ENCODE measurements around the gene C1orf105. TPM values are rescaled to one million over a fixed set of nuclear protein-coding genes. Genes with fewer than 3 reads are reported as not detected.

Gene C1orf105
- total and polyA plus RNA-seq, 2 donors from 2014 or later = not detected

DNA sequence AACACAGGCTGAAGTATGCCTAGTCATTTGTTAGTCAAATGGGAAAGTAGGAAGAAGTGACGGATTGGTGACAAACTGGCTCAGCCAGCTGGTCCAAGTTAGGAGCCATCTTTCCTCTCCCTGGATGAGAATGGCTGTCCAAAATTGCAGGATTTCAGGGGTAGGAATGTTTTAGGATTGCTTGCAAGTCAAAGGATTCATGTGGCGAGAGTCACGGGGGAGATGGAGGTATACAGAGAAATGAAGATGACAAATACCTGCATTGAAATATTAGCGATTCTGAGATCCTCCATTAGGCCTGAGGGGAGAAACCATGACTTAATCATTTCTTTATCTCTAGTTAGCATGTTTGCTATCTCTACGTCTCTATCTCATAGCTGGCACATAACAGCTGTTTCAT lies 65.1 kb downstream of the C1orf105 start:
- Histone ChIP-seq H3K4me1 (ENCODE audit: control insufficient read depth in 2 of 3, insufficient read depth in 2 of 3, low read depth in 1 of 3, low read length in 3 of 3) (no peaks in the 10 kb centered on the region), H3K27ac (ENCODE audit: low read depth in 2 of 2, low read length in 2 of 2) (no peak overlapping the region), H3K36me3 (ENCODE audit: control insufficient read depth in 2 of 3, insufficient read depth in 3 of 3, low read length in 3 of 3) (no peaks in the 10 kb centered on the region), H3K27me3 (ENCODE audit: control insufficient read depth, insufficient read depth, low read length) (no peaks in the 10 kb centered on the region), H3K4me3 (ENCODE audit: low read length in 3 of 3) (no peak overlapping the region), H3K9ac (ENCODE audit: low read length in 3 of 3) (no peak overlapping the region), H3K9me3 (ENCODE audit: control insufficient read depth in 2 of 3, insufficient read depth in 1 of 3, low read length in 3 of 3) (no peaks in the 10 kb centered on the region)
- intact Hi-C loops (cut with DNase I) = no loop called here
- DNase-seq = no peak
- TF ChIP-seq, protein P1, sequence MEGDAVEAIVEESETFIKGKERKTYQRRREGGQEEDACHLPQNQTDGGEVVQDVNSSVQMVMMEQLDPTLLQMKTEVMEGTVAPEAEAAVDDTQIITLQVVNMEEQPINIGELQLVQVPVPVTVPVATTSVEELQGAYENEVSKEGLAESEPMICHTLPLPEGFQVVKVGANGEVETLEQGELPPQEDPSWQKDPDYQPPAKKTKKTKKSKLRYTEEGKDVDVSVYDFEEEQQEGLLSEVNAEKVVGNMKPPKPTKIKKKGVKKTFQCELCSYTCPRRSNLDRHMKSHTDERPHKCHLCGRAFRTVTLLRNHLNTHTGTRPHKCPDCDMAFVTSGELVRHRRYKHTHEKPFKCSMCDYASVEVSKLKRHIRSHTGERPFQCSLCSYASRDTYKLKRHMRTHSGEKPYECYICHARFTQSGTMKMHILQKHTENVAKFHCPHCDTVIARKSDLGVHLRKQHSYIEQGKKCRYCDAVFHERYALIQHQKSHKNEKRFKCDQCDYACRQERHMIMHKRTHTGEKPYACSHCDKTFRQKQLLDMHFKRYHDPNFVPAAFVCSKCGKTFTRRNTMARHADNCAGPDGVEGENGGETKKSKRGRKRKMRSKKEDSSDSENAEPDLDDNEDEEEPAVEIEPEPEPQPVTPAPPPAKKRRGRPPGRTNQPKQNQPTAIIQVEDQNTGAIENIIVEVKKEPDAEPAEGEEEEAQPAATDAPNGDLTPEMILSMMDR (IDR thresholded peaks at IDR 0.05; ENCODE audit: borderline replicate concordance, extremely low read depth, insufficient read depth) = no peak
- FAIRE-seq = no peak

DNA sequence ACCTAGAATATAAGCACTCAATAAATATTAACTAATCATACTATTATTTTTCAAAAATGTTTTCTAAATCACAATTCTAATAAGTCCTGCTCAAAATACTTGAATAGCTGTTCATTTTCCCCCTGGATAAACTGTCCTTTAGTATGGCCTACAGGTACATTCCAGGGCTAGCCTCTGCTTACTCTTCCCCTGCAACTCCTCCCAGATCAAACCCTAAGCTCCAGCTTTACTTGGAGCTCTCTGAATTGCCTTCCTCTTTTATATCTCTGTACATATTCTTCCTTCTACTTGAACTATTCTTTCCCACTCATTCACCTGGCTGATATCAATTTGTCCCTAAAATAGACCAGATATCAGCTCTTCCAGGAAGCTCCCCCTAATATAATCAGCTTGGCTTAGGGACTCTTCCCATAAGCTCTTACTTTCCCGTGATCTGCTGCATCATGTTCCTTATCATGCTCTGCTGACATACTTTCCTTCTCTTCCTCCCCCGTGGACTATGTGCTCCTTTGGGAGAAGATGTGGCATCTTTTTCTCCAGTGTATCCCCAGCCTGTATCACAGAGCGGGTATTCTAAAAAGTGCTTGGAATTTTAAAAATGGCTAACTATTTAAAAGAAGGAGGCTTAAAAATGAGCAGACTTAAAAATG lies 66.4 kb downstream of the C1orf105 start:
- TF ChIP-seq, protein P1 (IDR thresholded peaks at IDR 0.05; ENCODE audit: borderline replicate concordance, extremely low read depth, insufficient read depth) = no peak
- no peak overlapping the region for H3K27ac ChIP-seq (ENCODE audit: low read depth in 2 of 2, low read length in 2 of 2)
- no peak for FAIRE-seq

DNA sequence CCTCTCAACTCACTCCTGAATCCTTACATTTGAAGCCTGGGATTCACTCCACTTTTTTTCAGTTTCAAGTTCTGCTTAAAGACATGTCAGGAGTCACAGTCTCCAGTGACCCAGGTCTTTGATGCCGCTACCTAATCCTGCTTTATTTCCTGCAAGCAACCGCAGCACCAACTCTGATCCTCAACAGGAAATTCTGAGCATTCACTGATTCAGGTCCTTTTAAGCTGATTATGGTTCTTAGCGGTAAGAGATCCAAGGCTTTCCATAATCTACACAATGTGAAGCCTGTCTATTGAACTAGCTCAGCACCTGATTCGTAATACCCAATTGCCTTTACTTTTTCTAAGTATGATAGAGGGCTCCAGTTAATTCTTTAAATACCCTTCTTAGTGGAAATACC lies 67.1 kb downstream of the C1orf105 start:
- Histone ChIP-seq H3K9ac (ENCODE audit: low read length in 3 of 3) (no peak overlapping the region), H3K4me3 (ENCODE audit: low read length in 3 of 3) (no peak overlapping the region), H3K27ac (ENCODE audit: low read depth in 2 of 2, low read length in 2 of 2) (no peak overlapping the region), H3K9me3 (ENCODE audit: control insufficient read depth in 2 of 3, insufficient read depth in 1 of 3, low read length in 3 of 3) (no peaks in the 10 kb centered on the region), H3K27me3 (ENCODE audit: control insufficient read depth, insufficient read depth, low read length) (no peaks in the 10 kb centered on the region), H3K36me3 (ENCODE audit: control insufficient read depth in 2 of 3, insufficient read depth in 3 of 3, low read length in 3 of 3) (no peaks in the 10 kb centered on the region), H3K4me1 (ENCODE audit: control insufficient read depth in 2 of 3, insufficient read depth in 2 of 3, low read depth in 1 of 3, low read length in 3 of 3) (no peaks in the 10 kb centered on the region)
- FAIRE-seq (no peak), DNase-seq (peak in 1 of 5 donors; percentile 27)
- intact Hi-C loops (cut with DNase I) = no loop called here
- TF ChIP-seq, protein P1 (IDR thresholded peaks at IDR 0.05; ENCODE audit: borderline replicate concordance, extremely low read depth, insufficient read depth) = no peak

More for the DNA sequence above, 66.4 kb downstream of the C1orf105 start:
- Histone ChIP-seq H3K9ac (ENCODE audit: low read length in 3 of 3) (no peak overlapping the region), H3K27me3 (ENCODE audit: control insufficient read depth, insufficient read depth, low read length) (no peaks in the 10 kb centered on the region), H3K9me3 (ENCODE audit: control insufficient read depth in 2 of 3, insufficient read depth in 1 of 3, low read length in 3 of 3) (no peaks in the 10 kb centered on the region), H3K4me1 (ENCODE audit: control insufficient read depth in 2 of 3, insufficient read depth in 2 of 3, low read depth in 1 of 3, low read length in 3 of 3) (no peaks in the 10 kb centered on the region), H3K4me3 (ENCODE audit: low read length in 3 of 3) (no peak overlapping the region), H3K36me3 (ENCODE audit: control insufficient read depth in 2 of 3, insufficient read depth in 3 of 3, low read length in 3 of 3) (no peaks in the 10 kb centered on the region)
- no peak for DNase-seq
- intact Hi-C loops (cut with DNase I) = no loop called here

DNA sequence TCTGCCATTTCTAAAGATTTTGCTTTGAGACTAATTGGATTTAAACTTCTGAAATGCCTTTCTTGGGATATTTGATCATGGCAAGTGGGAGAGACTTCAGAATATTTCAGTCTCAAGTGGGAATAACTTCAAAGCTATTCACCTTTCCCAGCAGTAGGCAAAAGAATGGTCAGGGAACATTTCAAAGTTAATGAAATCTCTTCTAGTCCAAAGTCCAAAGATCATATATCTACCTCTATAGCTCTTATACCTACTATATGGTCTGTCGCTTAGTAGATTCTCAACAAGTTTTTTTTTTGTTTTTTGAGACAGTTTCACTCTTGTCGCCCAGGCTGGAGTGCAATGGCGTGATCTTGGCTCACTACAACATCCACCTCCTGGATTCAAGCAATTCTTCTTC lies 67.9 kb downstream of the C1orf105 start:
- FAIRE-seq (no peak), DNase-seq (no peak)
- Histone ChIP-seq H3K27me3 (ENCODE audit: control insufficient read depth, insufficient read depth, low read length) (no peaks in the 10 kb centered on the region), H3K9ac (ENCODE audit: low read length in 3 of 3) (no peak overlapping the region), H3K4me3 (ENCODE audit: low read length in 3 of 3) (no peak overlapping the region), H3K27ac (ENCODE audit: low read depth in 2 of 2, low read length in 2 of 2) (no peak overlapping the region), H3K9me3 (ENCODE audit: control insufficient read depth in 2 of 3, insufficient read depth in 1 of 3, low read length in 3 of 3) (no peaks in the 10 kb centered on the region), H3K4me1 (ENCODE audit: control insufficient read depth in 2 of 3, insufficient read depth in 2 of 3, low read depth in 1 of 3, low read length in 3 of 3) (no peaks in the 10 kb centered on the region), H3K36me3 (ENCODE audit: control insufficient read depth in 2 of 3, insufficient read depth in 3 of 3, low read length in 3 of 3) (no peaks in the 10 kb centered on the region)
- intact Hi-C loops (cut with DNase I) = no loop called here
- TF ChIP-seq, protein P1 (IDR thresholded peaks at IDR 0.05; ENCODE audit: borderline replicate concordance, extremely low read depth, insufficient read depth) = no peak
